Measurements from ENCODE around the gene CARS2.
A peak's percentile ranks its signal among the peaks of the same experiment; 100 is the strongest.
"Not testable (repeated sequence)": the region's sequence is repeated elsewhere in the genome, so short reads cannot be mapped to it uniquely, and the experiment has no call there.

CARS2 gene

DNA sequence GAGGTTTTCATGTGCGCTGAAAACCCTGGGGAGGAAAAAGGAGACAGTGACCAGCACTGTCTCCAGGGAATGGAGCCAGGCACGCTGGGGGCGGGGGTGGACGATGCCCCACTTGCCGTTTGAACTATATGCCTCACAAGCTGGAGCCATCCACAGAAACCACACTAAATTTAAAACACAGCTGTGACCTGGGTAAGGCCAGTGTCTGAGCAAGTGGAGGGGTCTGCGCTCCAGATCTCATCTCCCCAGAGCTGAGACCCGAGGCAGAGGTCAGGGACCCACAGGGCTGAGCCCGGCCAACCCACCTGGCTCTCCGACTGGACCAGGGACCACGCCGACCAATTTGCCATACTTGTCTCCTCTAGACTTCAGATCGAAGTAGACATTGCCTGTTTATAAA, 23.2 kb downstream of the CARS2 start:
- no peak for DNase-seq (ENCODE audit: low spot score)

DNA sequence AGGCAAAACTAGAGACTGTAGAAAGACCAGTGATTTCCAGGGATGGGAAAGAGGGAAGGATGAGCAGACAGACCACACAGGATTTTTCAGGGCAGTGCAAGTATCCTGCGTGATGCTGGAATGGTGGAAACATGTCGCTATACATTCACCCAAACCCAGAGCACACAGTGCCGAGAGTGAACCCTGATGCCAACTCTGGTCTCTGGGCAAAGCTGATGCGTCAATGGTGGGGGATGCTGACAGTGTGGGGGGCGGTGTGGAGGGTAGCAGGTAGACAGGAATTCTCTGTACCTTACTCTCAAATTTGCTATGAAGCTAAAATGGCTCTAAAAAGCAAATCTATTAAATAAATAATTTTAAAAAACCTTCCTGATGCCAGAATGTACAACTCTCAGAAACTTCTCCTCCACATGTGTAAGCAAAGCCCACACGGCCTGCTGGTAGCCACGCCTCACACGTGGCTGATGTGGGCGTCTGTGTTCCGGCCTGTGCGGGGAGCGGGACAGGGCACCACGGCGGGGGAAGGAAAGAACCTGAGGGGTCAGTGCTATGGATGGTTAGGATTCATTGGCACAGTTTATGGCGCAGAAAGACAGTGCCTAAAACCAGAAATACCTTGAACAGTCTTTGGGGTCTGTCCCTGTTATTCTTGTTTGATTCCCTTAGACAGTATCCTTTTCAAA, 23.9 kb downstream of the CARS2 start:
- no peak for DNase-seq (ENCODE audit: low spot score)

DNA sequence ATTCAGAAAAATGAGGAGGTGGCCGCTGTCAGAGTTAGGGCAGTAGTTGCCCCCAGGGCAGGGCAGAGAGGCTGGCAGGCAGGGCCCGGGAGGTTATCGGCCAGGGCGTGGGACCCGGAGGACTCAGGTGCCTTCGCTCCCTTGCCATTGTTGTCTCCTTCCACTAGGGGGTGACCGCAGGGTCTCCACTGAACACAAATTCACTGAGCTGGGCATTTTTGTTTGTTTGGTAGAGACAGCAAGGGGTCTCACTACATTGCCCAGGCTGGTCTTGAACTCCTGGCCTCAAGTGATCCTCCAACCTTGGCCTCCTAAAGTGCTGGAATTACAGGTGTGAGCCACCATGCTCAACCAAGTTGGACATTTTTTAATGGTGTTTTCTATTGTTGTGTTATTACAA, 25.1 kb downstream of the CARS2 start:
- DNase-seq (ENCODE audit: low spot score): peak; percentile 21

DNA sequence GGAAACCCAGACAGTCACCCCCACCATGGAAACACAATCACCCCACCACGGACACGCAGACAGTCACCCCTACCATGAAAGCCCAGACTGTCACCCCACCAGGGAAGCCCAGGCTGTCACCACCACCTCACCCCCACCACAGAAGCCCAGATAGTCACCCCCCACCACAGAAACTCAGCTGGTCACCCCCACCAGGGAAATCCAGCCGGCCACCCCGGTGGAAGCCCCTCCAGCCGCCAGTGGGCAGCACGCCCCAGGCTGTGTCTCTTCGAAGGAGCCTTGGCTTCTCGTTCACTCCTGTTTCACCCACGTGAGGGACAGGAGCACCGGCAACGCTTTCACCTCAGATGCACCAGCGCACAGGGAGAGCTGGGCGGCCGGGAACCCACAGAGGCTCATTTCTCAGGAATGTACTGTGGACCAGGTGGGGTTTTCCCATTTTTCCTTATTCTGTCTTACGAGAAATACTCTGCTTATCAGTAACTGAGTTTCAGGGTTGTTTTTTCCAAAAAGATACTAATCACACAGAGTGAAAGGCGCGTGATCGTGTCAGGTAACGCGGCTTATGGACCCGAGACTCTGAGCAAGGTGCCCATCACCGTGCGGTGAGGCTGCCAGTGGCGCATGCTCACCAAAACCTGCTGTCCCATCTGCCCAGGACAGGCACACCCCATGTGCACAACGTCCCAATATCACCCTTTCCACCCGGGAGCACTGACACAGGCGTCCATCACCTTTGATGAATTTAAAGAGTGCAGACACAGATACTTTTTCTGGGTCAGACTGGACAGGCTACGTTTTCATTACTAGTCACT, 28.0 kb downstream of the CARS2 start:
- no peak for DNase-seq (ENCODE audit: low spot score)

DNA sequence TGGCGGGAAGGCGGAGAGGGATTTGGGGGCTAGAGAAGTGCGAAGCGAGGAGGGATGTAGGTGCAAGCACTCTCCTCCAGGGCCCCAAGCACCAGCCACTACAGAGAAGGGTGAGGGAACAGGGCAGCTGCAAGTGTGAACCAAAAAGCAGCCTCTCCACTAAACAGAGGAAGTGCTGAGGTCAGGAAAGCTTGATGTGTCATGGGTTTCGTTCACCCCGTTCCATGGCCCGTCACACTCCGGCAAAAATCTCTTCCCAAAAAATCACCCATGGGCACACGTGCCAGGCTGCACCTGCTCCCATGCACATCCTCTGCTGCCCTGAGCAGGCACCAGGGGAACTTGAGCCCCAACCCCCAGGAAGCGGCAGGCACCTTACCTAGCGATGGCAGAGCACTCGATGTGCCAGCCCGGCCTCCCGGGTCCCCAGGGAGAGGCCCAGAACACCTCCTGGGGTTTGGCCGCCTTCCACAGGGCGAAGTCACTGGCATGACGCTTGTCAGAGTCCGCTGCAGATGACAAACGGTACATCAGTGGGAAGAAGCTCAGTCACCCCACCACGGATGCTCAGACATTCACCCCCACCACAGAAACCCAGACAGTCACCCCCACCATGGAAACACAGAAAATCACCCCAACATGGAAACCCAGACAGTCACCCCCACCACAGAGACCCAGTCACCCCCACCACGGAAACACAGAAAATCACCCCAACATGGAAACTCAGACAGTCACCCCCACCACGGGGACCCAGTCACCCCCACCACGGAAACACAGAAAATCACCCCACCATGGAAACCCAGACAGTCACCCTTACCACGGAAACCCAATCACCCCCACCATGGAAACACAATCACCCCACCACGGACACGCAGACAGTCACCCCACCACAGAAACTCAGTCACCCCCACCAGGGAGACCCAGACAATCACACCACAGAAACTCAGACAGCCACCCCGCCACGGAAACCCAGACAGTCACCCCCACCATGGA, 29.0 kb downstream of the CARS2 start:
- no peak for DNase-seq (ENCODE audit: low spot score)

DNA sequence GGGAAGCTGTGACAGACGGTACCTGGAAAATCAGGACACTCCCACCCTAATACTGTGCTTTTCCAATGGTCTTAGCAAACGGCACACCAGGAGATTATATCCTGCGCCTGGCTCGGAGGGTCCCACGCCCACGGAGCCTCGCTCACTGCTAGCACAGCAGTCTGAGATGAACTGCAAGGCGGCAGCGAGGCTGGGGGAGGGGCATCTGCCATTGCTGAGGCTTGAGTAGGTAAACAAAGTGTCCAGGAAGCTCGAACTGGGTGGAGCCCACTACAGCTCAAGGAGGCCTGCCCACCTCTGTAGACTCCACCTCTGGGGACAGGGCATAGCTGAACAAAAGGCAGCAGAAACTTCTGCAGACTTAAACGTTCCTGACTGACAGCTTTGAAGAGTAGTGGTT, 36.1 kb downstream of the CARS2 start:
- DNase-seq (ENCODE audit: low spot score): not testable (repeated sequence)

DNA sequence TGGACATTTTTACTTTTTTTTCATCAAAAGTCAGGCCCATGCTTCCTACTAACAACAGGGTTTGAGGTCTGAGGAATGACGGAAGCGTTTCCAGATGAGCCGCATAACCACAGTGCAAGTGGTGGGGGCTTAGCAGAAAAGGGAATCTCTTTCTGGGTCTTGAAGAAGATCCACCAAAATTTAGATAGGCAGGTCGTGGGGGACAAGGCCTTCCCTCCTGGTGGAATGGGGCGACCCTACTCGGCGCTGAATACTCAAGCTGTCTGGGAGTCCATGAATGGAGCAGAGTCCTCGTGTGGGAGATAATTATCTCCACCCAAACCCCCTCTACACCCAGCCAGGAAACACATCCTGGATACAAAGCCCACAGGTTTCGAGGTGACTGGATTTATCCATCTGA, 36.9 kb downstream of the CARS2 start:
- DNase-seq (ENCODE audit: low spot score): no peak

DNA sequence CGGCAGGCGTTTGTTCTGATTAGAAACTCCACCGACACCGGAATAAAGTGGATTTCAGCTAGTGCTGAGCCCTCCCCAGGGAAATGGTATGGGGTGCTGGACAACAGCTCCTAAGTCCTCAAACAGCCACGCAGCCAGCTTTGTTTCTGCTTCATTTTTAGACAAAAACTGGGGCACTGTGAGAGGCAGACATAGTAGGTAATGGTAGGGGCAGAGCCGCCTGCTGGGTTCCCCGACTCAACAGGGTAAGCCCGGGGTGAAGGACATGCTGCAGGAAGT, 39.7 kb downstream of the CARS2 start:
- DNase-seq (ENCODE audit: low spot score): no peak

DNA sequence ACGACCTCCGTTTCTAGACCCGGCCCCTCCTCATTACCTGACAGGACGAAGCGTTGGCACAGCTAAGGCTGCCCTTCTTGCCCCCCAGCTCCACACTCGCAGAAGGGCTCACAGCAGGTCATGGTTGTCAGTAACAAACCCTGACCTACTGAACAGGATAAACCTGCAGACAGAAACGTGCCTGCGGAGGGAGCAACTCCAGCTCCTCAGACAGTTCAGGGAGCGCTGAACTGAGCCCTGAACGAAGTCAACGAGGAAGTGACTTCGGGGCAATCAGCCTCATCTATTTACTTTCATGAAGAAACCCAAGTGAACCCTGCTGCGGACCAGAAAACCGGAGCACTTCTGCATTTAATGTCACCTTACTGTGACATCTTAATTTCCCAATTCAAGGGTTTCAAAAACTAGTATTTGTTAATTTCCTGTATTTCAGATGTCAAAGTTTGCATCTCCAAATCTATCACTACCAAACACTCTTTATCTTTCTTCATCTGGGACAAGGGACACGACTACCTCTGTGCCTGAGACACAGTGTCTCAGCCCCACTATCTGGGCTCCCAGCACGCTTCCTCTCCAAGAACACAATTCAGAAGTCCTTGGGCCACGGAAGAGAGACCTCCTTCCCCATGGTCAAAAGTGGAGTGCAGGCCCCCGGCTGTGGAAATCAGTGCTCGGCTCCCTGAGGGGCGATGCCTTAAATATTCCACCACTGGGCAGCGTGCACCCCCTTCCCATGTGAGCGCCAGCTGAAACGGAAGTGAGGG, 40.2 kb downstream of the CARS2 start:
- no peak for DNase-seq (ENCODE audit: low spot score)

DNA sequence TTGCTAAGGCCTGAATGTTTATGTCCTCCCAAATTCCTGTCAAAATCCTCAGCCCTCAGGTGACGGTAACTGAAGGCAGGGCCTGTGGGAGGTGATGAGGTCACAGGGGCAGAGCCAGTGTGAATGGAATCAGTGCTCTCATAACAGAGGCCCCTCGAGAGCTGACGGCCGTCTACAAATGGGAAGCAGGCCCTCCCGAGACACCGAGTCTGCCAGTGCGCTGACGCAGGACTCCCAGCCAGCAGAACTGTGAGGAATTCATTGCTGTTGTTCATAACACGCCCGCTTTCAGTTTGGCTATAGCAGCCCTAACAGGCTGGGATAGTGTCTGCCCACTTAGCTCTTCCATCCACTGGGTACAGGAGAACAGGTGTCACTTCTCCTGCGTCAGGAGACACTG, 41.2 kb downstream of the CARS2 start:
- no peak for DNase-seq (ENCODE audit: low spot score)

DNA sequence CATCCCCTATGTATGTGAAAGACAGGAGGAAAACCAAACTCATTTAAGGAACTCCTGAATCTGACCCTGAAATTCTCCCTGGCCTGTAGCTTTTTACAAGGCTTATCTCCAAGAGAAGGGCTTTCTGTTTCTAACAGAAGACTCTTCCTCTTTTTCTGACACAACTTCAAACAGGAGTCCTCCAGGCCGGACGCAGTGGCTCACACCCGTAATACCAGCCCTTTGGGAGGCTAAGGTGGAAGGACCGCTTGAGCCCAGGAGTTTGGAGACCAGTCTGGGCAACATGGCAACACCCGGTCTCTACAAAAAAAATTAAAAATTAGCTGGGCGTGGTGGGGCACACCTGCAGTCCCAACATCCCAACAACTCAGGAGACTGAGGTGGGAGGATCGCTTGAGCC, 41.9 kb downstream of the CARS2 start:
- DNase-seq (ENCODE audit: low spot score): no peak

DNA sequence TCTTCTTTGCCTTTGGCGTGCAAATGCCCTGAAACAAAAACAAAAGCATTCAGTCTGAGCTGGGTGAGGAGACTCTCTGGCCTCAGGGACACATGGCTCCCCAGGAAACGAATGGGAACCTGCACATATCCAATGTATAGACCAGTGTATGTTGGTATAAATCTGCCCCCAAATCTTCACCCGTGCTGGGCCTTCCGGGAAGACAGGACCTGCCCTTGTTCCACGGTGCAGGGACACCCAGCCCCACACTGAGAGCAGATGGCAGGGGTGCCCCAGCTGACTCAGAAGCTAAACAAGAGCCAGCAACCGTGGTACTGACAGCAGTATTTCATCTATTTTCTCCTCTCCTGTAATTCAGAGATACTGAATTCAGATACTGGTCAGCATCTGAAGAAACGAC, 42.4 kb downstream of the CARS2 start:
- DNase-seq (ENCODE audit: low spot score): no peak

DNA sequence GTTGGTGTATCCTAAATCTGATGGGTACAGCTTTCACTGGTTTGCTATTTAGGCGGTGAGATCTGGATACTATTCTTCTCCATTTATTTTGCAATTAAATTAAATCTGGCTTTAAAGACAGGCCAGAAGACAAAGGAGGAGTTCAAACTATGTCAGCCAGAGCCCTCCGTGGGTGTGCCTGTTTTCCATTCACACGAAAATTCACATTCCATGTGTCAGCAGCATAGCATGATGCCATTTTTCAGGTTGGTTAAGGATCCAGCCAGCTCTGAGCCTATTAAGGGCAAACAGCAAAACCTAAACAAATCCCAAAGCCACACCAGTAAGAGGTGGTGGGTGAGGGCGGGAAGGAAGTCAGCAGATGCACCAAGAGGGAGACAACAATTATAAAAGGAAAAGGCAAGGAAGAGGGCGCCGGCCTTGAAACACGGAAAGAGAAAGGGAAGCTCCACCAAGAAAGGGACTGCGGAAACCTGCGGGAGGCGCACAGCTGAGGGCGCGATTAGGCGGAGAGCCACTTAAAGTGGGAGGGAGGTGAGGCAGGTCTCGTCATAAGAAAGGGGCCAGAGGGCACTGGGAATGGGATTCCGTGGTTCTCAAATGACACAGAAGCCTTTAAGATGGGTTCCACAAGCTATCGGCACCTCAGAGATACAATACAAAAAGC, 43.0 kb downstream of the CARS2 start:
- DNase-seq (ENCODE audit: low spot score): no peak

DNA sequence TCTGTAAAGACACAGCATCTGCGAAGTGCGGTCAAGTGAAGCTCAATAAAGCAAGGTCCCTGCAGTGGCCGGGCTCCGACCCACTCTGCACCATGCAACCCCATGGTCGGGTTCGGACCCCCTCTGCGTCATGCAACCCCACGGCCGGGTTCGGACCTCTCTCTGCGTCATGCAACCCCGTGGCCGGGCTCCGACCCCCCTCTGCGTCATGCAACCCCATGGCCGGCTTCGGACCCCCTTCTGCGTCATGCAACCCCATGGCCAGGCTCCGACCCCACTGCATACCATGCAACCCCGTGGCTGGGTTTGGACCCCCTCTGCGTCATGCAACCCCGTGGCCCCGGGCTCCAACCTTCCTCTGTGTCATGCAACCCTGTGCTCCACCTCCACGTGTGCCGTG, 43.8 kb downstream of the CARS2 start:
- no peak for DNase-seq (ENCODE audit: low spot score)

DNA sequence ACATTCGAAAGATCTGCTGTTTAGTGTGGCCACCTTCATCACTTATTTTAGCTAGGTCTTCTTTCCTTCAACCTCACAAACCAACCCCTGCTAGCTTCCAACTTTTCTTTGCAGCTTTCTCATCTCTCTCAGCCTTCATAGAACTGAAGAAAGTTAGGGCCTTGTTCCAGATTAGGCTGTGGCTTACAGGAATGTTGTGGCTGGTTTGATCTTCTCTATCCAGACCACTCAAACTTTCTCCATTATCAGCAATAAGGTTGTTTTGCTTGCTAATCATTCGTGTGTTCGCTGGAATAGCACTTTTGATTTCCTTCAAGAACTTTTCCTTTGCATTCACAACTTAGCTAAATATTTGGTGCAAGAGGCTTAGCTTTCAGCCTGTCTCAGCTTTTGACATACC, 44.7 kb downstream of the CARS2 start:
- no peak for DNase-seq (ENCODE audit: low spot score)

DNA sequence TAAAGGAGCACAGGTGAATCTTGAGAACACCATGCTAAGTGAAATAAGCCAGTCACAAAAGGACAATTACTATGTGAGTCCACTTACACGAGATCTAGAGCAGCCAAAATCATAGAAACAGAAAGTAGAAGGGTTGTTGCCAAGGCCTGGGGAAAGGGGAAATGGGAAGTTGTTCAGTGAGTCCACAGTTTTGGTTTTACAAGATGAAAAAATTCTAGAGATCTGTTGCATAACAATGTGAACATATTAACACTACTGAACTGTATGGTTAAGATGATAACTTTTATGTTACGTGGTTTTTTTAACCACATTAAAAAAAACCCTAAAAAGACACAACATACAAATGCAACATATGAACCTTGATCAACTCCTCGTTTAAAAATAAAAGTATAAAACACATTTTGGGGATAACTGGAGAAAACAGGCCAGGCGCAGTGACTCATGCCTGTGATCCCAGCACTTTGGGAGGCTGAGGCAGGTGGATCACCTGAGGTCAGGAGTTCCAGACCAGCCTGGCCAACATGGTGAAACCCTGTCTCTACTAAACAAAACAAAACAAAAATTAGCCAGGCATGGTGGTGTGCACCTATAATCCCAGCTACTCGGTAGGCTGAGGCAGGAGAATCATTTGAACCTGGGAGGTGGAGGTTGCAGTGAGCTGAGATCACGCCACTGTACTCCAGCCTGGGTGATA, 47.6 kb downstream of the CARS2 start:
- not testable (repeated sequence) for DNase-seq (ENCODE audit: low spot score)

DNA sequence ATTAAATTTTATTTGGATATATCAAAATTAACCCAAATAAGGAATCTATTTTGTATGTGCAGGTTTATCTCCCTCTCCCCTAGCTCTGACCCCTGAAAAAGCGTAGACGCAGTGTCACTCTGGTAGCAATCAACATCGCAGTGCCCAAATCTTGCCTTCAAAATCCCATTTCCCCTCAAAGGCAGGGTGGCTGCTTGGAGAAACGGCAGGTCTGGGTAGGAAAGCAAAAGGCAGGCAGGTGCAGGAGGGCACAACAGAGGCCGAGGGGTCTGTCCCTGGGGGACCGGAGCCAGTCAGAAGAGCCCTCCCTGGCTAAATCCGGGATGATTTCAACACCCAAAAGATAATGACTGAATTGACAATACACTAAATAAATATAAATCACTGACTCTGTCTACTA, 48.7 kb downstream of the CARS2 start:
- no peak for DNase-seq (ENCODE audit: low spot score)

DNA sequence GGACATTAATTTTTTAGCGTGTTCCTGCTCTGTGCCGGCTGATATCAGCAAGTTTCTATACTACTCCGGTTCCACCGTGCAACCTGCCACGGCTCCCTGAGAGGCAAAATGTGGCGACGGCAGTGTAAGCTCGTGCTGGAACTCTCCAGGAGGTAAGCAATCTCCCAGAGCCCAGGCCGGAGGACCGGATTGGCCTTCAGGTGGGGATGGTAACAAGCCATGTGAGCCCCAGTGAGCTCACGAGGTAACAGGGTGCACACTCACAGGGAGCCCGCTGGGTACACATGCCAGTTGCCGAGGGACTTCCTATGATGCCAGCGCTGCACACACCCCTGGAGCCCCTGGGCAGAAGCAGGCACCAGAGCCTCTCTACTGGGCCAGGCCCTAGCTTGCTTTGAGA, 52.1 kb downstream of the CARS2 start:
- no peak for DNase-seq (ENCODE audit: low spot score)

DNA sequence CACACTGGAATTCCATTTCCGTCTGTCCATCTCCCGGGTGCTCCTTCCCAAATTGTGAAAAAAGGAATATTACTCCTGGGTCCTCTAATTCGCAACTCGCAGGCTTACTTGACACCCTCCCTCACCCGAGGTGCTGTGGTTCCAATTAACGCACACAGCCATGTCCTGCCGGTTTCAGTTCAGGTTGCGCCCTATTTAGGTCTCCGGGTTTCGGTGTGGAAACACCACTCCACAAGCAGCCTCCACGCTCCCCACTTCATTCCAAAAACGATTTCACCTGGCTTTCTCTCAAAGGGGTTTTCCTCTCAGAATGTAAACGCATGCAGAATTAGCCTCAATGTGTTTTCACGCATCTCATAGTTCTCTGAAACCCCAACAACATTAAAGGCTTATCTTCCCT, 52.6 kb downstream of the CARS2 start:
- no peak for DNase-seq (ENCODE audit: low spot score)

DNA sequence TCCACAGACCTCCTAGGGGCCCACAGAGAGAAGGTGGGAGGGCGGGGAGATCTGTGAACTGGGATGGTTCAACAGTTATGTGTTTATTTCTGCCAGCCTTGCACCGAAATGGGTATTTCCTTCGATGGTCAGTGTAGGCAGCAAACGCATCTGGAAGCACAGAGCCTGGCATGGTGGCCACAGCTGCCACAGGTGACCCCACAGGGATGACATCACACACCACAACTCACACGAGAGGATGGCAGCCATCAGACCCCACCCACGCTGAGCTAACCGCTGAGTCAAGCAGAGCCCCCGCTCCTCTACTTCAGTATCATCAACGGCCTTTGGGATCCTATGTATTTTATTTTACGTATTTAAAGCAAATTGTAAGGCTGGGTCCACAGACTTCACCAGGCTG, 53.2 kb downstream of the CARS2 start:
- no peak for DNase-seq (ENCODE audit: low spot score)

DNA sequence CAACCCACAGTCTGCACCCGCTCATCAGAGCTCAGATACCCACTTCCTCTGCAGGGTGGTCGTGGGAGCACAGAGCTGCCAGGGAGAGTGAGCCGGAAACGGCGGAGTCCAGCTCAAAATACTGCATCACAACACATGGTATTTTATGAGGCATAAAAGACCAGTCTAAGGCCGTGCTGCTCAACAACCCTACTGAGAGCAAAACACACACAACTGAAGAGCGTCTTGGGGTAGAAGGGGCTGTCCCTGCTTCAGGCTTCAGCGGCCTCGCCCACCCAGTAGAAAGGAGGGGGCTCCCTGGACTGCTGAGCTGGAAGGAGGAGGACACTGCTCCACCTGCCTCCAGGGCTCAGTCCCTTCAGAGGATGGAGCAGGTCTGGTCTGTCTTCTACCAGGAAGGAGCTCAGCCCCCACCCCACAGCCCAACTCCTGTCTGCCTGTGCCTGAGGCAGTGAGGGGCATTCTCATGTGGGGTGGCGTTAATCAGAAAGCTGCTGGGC, 53.6 kb downstream of the CARS2 start:
- no peak for DNase-seq (ENCODE audit: low spot score)

Measured in SW480 (cell line).